Head of caudate nucleus (tissue), 42 donors: ENCODE results near the gene PITPNC1.
"Not testable (repeated sequence)": the region's sequence is repeated elsewhere in the genome, so short reads cannot be mapped to it uniquely, and the experiment has no call there.

Experiments used
- DNase-seq, 42 donors: peaks; one replicate each; pipeline versions ENCODE4 v3.0.0 to v3.0.0-alpha.2; 2020 to 2021; ENCODE audit warnings: mixed read lengths in 7 of 42
- intact Hi-C: fragments of 100-400 bp; cut with DNase I; formaldehyde crosslinking; loops from one replicate; pipeline ENCODE4 v1.15.0; 2022

PITPNC1 gene

DNA sequence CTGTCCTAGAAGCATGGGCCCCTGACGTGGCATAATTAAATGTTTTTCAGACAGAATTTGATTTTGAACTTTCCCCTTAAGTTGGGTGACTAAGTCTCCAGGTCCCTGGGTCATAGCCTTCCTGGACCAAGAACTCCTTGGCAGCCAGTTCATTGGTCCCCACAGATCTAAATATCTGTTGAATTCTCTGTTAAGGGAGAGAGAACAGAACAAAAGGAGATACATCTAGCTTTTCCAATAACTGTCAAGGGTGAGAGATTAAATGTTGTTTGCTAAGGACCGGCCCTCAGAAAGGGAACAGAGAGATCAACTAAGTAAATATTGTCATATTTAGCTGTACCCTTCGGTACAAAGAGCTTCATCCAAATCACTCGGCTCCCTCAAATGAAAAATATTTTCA is 262.5 kb downstream of the PITPNC1 start:
- intact Hi-C loops = no loop called here
- no peak for DNase-seq

DNA sequence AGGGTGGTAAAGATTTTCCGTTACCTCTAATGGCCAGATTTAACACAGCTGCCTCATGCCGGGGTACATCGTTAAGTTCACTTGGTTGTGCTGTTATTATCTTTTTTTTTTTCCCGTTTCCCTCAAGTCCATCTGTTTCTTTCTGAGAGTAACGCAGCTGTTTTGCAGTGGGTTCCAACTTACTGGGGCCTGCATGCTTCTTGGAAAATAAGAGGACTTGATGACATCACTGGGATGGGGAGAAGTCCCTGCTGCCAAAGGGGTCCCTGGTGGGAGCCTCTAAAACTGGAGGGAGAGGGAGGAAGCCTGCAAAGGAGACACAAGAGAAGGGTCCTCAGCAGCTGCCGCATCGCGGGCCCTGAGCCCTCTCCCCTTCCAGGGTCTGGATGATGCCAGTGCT is 262.9 kb downstream of the PITPNC1 start:
- DNase-seq = no peak
- intact Hi-C loops = no loop called here

GRCh38 chr17:67642488-67642887 is 265.4 kb downstream of the PITPNC1 start:
- intact Hi-C loops = no loop called here

GRCh38 chr17:67644061-67644460 is 267.0 kb downstream of the PITPNC1 start:
- intact Hi-C loops = no loop called here
- DNase-seq = no peak

More at GRCh38 chr17:67642488-67642887, 265.4 kb downstream of the PITPNC1 start:
- DNase-seq = peak in 3 of 42 donors; percentile 16 to 22 (median 18)

GRCh38 chr17:67645195-67645594 is 268.1 kb downstream of the PITPNC1 start:
- intact Hi-C loops, DNase-seq: not testable (repeated sequence)

DNA sequence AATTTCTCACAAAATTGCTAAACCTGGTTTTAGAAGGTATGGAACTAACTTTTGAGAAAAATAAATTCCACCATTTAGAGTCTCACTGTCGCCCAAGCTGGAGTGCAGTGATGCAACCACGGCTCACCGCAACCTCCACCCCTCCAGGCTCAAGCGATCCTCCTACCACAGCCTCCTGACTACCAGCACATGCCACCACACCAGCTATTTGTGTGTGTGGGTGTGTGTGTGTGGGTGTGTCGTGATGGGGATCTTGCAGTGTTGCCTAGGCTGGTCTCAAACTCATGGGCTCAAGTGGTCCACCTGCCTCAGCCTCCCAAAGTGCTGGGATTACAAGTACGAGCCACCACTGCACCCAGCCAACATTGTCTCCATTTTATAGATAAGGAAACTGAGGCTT is 269.4 kb downstream of the PITPNC1 start:
- intact Hi-C loops = no loop called here
- no peak for DNase-seq

GRCh38 chr17:67647482-67647881 is 270.4 kb downstream of the PITPNC1 start:
- no peak for DNase-seq
- intact Hi-C loops = no loop called here

GRCh38 chr17:67648032-67648905 is 271.2 kb downstream of the PITPNC1 start:
- no peak for DNase-seq

GRCh38 chr17:67648906-67649295 is 271.8 kb downstream of the PITPNC1 start:
- intact Hi-C loops, DNase-seq: not testable (repeated sequence)

More at GRCh38 chr17:67648032-67648905, 271.2 kb downstream of the PITPNC1 start:
- intact Hi-C loops = no loop called here

GRCh38 chr17:67649891-67650290 is 272.8 kb downstream of the PITPNC1 start:
- no peak for DNase-seq
- intact Hi-C loops = no loop called here

GRCh38 chr17:67651218-67651579 is 274.1 kb downstream of the PITPNC1 start:
- intact Hi-C loops, DNase-seq: not testable (repeated sequence)

DNA sequence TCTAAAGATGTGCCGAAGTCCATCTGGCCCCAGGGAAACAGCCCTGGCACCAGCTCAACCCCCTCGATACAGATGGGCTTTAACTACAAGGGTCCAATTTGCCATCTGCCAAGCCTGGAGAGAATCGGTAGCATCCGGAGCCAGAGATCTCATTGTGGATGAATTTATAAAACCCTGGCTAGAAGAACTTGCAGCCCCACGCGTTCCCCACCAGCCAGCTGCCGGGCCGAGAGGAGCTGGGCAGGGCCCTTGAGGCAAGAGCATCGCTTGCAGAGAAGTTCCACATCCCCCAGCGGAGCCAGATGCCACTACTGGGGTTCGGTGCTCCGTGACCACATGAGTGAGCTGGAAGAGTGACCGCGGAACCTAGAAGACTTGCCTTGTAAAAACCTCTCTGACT is 275.4 kb downstream of the PITPNC1 start:
- intact Hi-C loops = no loop called here
- DNase-seq = peak in 2 of 42 donors; percentile 13 to 25

DNA sequence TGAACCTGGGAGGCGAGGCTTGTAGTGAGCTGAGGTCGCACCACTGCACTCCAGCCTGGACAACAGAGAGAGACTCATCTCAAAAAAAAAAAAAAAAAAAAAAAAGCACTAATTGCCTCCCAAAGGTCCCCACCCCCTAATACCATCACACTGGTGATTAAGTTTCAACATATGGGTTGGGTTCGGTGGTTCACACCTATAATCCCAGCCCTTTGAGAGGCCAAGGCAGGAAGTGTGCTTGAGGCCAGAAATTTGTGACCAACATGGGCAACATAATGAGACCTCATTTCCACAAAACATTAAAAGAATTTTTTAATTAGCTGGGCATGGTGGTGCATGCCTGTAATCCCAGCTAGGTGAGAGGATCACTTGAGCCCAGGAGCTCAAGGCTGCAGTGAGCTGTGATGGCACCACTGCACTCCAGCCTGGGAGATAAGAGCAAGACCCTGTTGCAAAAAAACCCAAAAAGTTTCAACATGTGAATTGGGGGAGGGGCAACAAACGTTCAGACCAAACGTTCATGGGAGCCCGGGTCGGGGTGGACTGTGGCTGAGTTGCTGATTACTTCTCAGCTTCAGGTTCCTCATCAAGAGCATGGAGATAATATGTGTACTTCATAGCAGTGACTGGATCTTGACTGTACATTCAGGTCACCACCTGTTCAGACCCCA is 278.5 kb downstream of the PITPNC1 start:
- intact Hi-C loops = no loop called here
- DNase-seq = no peak

DNA sequence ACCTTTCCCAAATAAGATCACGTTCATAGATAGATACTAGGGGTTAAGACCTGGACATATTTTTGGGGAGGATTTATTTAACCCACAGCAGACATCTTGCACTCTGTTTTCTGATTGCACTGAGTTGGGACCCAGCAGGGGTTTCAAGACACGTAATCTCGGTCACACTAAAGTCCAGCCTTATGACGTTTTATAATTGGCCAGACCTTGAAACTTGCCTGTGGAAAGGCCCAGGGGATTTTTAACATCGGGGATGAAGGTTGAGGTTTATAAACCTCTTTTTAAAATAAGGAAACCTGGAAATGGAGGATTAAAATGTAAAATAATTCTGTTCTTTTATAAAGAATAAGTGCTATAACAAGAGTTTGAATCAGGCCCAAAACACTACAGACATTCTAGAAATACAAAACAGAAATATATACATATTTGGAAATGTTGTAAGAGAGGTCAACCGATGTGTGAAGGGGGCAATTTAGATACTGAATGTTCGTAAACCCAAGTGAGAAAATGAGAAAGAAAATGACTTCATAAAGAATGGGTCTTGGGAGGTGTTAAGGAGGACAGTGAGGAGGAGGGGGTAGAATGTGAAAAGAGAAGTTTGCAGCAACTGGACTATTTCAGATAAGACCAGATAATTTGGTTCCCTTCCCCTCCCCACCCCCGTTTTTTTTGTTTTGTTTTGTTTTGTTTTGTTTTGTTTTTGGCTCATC is 279.6 kb downstream of the PITPNC1 start:
- DNase-seq = no peak
- intact Hi-C loops = no loop called here

DNA sequence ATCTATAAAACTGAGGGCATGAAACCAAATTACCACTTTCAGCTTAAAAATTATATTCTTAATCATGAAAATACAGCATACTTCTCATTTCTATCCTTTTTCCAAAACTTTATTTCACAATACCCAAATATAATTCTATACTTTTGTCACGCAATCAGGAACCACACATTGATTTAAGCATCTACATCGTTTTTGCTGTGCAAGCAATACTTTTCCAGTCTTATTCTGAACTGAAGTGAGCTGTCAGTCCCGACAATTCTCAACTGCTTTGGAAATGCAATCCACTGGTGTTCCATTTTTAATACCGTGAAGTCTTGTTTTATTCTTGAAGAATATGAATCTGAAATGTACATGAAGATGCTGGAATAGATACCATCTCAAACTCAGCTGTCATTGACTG is 280.5 kb downstream of the PITPNC1 start:
- no peak for DNase-seq
- intact Hi-C loops = no loop called here

- intact Hi-C loops = no loop called here
- DNase-seq = no peak
Observed at GRCh38 chr17:67658265-67658664, 281.2 kb downstream of the PITPNC1 start.

DNA sequence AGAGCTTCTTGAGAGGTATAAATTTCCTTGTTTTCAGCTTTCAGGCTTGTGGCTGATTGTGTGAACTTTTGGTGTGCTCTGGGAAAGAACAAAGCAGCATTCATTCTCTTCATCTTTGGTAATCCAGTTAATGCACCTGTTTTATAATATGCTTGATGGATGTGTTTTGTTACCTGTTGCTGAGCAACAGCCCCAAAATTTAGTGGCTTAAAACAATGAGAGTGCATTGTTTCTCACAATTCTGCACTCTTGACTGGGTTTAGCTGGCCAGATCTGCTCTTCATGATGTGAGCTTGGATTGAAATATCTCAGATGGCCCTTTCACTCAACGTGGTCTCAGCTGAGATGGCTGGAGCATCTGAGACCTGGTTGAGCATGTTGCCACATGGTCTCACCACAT is 281.9 kb downstream of the PITPNC1 start:
- intact Hi-C loops = no loop called here
- no peak for DNase-seq

DNA sequence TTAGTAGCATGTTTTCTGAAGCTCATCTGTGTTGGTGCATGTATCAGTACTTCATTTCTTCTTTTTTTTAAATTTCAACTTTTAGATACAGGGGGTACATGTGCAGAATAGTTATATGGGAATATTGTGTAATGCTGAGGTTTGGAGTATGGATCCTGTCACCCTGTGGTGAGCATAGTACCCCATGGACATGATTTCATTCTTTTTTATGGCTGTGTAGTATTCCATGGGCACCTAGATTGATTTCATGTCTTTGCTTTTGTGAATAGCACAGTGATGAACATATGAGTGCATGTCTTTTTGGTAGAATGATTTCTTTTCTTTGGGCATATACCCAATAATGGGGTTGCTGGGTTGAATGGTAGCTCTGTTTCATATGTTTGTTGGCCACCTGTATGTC is 285.6 kb downstream of the PITPNC1 start:
- intact Hi-C loops = no loop called here

GRCh38 chr17:67663457-67663856 is 286.4 kb downstream of the PITPNC1 start:
- DNase-seq = no peak
- intact Hi-C loops = no loop called here

More for the DNA sequence above, 285.6 kb downstream of the PITPNC1 start:
- no peak for DNase-seq

DNA sequence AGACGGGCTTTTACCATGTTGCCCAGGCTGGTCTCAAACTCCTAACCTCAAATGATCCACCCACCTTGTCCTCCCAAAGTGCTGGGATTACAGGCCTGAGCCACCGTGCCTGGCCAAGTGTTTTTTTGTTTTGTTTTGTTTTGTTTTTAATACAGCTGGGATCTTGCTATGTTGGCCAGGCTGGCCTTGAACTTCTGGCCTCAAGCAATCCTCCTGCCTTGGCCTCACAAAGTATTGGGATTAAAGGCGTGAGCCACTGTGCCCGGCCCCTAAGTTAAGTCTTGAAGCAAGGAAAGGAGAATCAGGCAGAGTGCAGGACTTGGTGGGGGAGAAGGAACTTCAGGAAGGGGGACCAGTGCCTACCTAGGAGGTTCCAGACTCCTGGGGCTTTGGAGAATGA is 288.9 kb downstream of the PITPNC1 start:
- no peak for DNase-seq
- intact Hi-C loops = no loop called here
